Dendritic cell treated with granulocyte-macrophage colony-stimulating factor and Interleukin-4, amounts not matched to agents 40 ng/mL and 50 ng/mL, for 4 days (primary cell): ENCODE results near the gene NRF1.
"Not testable (repeated sequence)": the region's sequence is repeated elsewhere in the genome, so short reads cannot be mapped to it uniquely, and the experiment has no call there.

ENCODE experiments used
- H3K27ac Mint-ChIP-seq: one replicate; pipeline ENCODE4 v1.8.0; 2022; ENCODE audit warnings: mild to moderate bottlenecking, mixed read lengths
- H3K27me3 Mint-ChIP-seq: one replicate; pipeline ENCODE4 v1.8.0; 2022; ENCODE audit warnings: mild to moderate bottlenecking, mixed read lengths
- H3K36me3 Mint-ChIP-seq: one replicate; pipeline ENCODE4 v1.8.0; 2022; ENCODE audit warnings: low read depth, mixed read lengths
- H3K4me1 Mint-ChIP-seq: one replicate; pipeline ENCODE4 v1.8.0; 2022; ENCODE audit warnings: low read depth, mixed read lengths
- H3K4me3 Mint-ChIP-seq: one replicate; pipeline ENCODE4 v1.8.0; 2022; ENCODE audit warnings: mild to moderate bottlenecking, moderate library complexity, mixed read lengths
- H3K9me3 Mint-ChIP-seq: one replicate; pipeline ENCODE4 v1.8.0; 2022; ENCODE audit warnings: mixed read lengths
- intact Hi-C: fragments of 100-400 bp; cut with micrococcal nuclease; formaldehyde crosslinking; loops from one replicate; pipeline ENCODE4 v1.15.0; 2022

NRF1 gene

DNA sequence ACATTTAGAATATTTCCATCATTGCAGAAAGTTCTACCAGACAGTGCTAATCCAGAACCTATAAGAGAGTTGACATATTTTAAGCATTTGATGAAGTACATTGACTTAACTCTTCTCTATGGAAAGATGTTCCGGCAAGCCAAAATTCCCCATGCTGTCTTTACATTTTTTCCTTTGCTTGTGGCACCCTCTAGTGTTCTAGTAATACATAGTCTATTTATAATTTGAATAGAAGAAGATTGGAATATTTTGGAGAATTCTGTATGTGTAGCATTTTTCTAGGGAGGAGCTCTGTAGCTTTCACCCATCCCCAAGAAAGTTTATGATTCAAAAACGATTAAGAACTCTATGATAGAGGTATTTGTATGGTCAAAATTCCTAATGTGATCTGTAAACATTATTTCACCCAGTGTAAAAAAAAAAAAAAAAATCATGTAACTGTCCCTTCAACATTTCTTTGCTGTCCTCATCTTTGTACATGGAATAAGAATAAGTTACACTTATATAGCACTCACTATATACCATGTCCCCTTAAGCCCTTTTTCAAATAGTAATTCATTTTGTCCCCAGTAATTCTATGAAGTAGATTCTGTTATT lies 33.2 kb downstream of the NRF1 start:
- intact Hi-C loops: loop anchor here (2.0 to 5.0 kb wide), 2 partner anchors 62 to 277 kb away; no protein-coding TSS in a partner anchor
- no peak overlapping the region for H3K4me3 Mint-ChIP-seq
- H3K27ac Mint-ChIP-seq: no peak overlapping the region
- H3K4me1 Mint-ChIP-seq: peaks cover 5% of the 10 kb centered on the region
- H3K27me3 Mint-ChIP-seq: no peaks in the 10 kb centered on the region
- H3K9me3 Mint-ChIP-seq: no peaks in the 10 kb centered on the region
- H3K36me3 Mint-ChIP-seq: peaks cover 24% of the 10 kb centered on the region

DNA sequence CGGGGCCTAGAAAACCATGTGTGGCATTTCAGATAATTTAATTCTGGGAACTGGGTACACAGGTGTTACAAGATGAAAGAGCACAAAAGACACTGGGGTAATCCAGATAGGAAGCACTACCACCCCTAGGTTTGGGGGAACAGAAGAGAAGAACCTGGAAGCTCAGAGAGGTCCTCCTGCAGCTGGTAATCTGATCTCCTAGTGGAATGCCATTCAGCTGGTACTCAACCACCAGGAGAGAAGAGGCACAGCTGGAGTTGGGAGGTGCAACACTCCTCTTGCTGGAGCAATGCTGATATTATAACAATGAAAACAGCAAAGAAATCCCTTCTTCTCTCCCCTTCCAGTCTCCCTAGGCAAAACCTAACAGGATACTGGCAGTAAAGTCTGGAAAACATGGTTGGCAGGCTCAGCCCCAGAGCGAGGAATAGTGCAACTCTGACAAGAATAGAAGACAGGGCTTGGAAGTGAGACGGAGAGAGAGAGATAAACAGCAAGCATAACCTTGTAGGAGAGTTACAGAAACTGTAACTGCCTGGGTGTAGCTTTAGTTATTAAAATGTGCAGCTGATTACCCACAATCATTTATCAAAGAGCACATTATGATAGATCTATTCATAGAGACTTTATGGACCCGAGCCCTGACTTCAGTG lies 35.0 kb downstream of the NRF1 start:
- no peaks in the 10 kb centered on the region for H3K27me3 Mint-ChIP-seq
- H3K27ac Mint-ChIP-seq: no peak overlapping the region
- peaks cover 30% of the 10 kb centered on the region for H3K36me3 Mint-ChIP-seq
- no peaks in the 10 kb centered on the region for H3K9me3 Mint-ChIP-seq
- peaks cover 5% of the 10 kb centered on the region for H3K4me1 Mint-ChIP-seq
- H3K4me3 Mint-ChIP-seq: no peak overlapping the region
- intact Hi-C loops: no loop called here

DNA sequence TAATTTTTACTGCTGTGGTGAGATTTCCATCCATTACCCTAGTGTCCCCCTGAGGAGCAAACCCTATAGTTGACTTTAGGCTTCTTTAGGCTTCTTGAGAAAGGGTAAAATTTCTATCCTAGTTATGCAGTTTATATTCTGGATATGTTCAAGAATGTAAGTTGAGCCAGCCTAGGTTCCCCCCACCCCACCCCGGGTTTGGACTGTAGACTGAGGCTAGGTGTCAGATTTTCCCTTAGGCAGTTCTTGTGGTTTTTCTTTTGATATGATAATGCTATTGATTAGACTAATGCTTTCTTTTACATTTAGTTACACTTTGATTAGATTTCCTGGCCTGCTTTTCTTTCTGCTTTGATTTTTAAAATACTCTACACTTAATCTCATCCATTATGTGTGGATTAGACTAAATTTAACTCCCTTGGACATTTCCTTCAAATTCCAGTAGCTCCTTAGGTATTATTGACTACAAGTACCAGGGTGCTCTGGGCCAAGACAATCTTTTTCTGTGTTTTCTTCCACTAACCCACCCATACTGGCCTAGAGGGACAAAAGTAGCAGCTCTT lies 37.7 kb downstream of the NRF1 start:
- H3K27me3 Mint-ChIP-seq: no peaks in the 10 kb centered on the region
- H3K27ac Mint-ChIP-seq: no peak overlapping the region
- H3K9me3 Mint-ChIP-seq: no peaks in the 10 kb centered on the region
- intact Hi-C loops: no loop called here
- H3K4me1 Mint-ChIP-seq: peaks cover 12% of the 10 kb centered on the region
- H3K4me3 Mint-ChIP-seq: no peak overlapping the region
- peaks cover 30% of the 10 kb centered on the region for H3K36me3 Mint-ChIP-seq

DNA sequence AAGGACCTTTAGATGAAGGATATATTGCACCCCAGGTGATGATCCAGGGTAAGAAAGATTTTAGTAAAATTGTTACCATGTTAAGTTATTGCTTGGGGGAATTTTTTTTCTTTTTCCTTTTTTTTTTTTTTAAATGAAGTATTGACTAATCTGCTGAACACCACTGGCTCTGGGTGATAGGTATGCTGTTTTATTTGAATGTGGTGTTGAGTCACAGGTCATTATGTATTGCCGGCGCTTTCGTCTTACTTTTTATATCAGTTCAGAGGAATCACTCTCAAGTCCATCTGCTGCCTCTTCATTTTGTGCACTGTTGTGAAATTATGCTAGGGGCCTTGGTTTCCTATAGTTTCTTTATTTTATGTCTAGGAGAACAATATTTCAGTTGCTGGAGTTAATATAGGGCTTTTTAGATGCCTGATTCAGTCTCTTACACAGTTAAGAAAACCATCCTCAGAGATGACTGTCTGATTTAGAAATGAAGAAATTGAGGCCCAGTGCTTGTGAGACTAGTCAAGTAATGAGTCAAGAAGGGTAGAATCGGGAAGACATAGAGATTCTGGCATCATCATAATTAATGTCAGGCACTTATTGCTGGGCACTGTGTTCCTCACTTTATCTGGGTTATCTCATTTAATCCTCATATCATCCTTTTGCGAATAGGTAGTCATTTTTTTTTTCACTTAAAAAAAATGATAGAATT lies 38.7 kb downstream of the NRF1 start:
- intact Hi-C loops: no loop called here
- Mint-ChIP-seq H3K36me3 (peaks cover 30% of the 10 kb centered on the region), H3K4me3 (no peak overlapping the region), H3K27me3 (no peaks in the 10 kb centered on the region), H3K9me3 (no peaks in the 10 kb centered on the region), H3K27ac (no peak overlapping the region), H3K4me1 (peaks cover 19% of the 10 kb centered on the region)

DNA sequence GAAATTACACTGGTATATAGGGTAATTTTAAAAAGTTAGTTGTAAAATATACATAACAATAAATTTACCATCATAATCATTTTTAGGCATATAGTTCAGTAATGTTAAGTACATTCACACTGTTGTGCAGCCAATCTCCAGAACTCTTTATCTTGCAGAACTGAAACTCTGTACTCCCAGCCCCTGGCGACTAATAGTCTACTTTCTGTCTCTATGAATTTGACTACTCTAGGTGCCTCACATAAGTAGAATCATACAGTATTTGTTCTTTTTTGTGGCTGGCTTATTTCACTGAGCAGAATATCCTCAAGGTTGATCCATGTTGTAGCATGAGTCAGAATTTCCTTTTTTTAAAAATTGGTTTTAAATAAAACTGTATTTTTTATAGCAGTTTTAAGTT lies 41.4 kb downstream of the NRF1 start:
- H3K27me3 Mint-ChIP-seq: no peaks in the 10 kb centered on the region
- peaks cover 27% of the 10 kb centered on the region for H3K4me1 Mint-ChIP-seq
- no peaks in the 10 kb centered on the region for H3K9me3 Mint-ChIP-seq

DNA sequence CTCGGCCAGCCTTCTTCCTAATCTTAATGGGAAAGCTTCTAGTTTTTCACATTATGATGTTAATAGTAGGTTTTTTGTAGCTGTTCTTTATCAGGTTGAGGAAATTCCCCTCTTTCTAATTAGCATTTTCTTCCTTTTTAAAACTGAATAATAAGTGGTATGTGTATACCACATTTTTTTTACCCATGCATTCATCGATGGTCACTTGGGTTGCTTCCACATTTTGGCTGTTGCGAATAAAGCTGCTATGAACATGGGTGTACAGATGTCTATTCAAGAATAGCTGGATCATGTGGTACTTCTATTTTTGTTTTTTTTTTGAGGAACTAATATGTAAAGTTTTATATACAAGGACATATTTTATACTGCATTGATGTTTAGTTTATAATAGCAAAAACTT lies 44.3 kb downstream of the NRF1 start:
- intact Hi-C loops: no loop called here
- Mint-ChIP-seq H3K4me1 (peaks cover 22% of the 10 kb centered on the region), H3K4me3 (no peak overlapping the region), H3K27me3 (no peaks in the 10 kb centered on the region), H3K27ac (peak overlapping the region; percentile 45), H3K9me3 (peaks cover 17% of the 10 kb centered on the region), H3K36me3 (peaks cover 44% of the 10 kb centered on the region)

More for the DNA sequence above, 41.4 kb downstream of the NRF1 start:
- H3K4me3 Mint-ChIP-seq: no peak overlapping the region
- no peak overlapping the region for H3K27ac Mint-ChIP-seq
- intact Hi-C loops: no loop called here
- H3K36me3 Mint-ChIP-seq: peaks cover 26% of the 10 kb centered on the region

DNA sequence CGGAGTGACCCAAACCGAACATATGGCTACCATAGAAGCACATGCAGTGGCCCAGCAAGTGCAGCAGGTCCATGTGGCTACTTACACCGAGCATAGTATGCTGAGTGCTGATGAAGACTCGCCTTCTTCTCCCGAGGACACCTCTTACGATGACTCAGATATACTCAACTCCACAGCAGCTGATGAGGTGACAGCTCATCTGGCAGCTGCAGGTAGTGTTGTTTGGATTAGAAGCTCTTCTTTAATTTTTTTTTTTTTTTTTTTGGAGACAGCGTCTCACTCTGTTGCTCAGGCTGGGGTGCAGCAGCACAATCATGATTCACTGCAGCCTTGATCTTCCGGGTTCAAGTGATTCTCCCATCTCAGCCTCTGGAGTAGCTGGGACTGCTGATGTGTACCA lies 45.8 kb downstream of the NRF1 start:
- Mint-ChIP-seq H3K27me3 (no peaks in the 10 kb centered on the region), H3K9me3 (peaks cover 33% of the 10 kb centered on the region), H3K36me3 (peaks cover 53% of the 10 kb centered on the region), H3K4me3 (no peak overlapping the region), H3K27ac (no peak overlapping the region), H3K4me1 (peaks cover 22% of the 10 kb centered on the region)
- intact Hi-C loops: no loop called here

DNA sequence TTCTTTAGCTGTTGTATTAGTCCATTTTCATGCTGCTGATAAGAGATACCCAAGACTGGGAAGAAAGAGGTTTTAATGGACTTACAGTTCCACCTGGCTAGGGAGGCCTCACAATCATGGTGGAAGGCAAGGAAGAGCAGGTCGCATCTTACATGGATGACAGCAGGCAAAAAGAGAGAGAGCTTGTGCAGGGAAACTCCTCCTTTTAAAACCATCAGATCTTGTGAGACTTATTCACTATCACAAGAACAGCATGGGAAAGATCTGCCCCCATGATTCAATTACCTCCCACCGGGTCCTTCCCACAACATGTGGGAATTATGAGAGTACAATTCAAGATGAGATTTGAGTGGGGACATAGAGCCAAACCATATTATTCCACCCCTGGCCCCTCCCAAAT lies 48.4 kb downstream of the NRF1 start:
- H3K27ac Mint-ChIP-seq, H3K27me3 Mint-ChIP-seq, H3K4me3 Mint-ChIP-seq: not testable (repeated sequence)
- H3K4me1 Mint-ChIP-seq: peaks cover 21% of the 10 kb centered on the region
- intact Hi-C loops: loop anchor here (5.0 kb wide), 1 partner anchor 352 kb away; no protein-coding TSS in a partner anchor
- peaks cover 35% of the 10 kb centered on the region for H3K9me3 Mint-ChIP-seq
- peaks cover 71% of the 10 kb centered on the region for H3K36me3 Mint-ChIP-seq

DNA sequence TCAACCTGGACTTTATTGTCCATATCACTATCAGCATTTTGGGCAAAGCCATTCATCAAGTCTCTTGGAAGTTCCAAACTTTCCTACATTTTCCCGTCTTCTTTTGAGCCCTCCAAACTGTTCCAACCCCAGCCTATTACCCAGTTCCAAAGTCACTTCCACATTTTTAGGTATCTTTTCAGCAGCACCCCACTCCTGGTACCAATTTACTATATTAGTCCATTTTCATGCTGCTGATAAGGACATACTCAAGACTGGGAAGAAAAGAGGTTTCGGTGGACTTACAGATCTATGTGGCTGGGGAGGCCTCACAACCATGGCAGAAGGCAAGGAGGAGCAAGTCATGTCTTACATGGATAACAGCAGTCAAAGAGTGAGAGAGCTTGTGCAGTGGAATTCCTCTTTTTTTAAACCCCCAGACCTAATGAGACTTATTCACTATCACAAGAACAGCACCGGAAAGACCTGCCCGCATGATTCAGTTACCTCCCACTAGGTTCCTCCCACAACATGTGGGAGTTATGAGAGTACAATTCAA lies 50.2 kb downstream of the NRF1 start:
- no peak overlapping the region for H3K27ac Mint-ChIP-seq
- H3K36me3 Mint-ChIP-seq: peaks cover 71% of the 10 kb centered on the region
- H3K4me3 Mint-ChIP-seq: no peak overlapping the region
- intact Hi-C loops: loop anchor here (5.0 kb wide), 1 partner anchor 351 kb away; no protein-coding TSS in a partner anchor
- peaks cover 35% of the 10 kb centered on the region for H3K9me3 Mint-ChIP-seq
- no peaks in the 10 kb centered on the region for H3K27me3 Mint-ChIP-seq
- peaks cover 14% of the 10 kb centered on the region for H3K4me1 Mint-ChIP-seq

DNA sequence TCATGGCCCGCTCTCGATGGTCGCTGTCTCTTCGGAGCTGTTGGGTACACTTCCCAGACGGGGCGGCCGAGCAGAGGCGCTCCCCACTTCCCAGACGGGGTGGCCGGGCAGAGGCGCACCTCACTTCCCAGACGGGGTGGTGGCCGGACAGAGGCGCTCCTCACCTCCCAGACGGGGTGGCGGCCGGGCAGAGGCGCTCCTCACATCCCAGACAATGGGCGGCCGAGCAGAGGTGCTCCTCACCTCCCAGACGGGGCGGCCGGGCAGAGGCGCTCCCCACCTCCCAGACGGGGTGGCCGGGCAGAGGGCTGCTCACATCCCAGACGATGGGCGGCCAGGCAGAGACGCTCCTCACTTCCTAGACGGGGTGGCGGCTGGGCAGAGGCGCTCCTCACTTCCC lies 51.7 kb downstream of the NRF1 start:
- intact Hi-C loops: loop anchor here (5.0 kb wide), 1 partner anchor 349 kb away; no protein-coding TSS in a partner anchor

DNA sequence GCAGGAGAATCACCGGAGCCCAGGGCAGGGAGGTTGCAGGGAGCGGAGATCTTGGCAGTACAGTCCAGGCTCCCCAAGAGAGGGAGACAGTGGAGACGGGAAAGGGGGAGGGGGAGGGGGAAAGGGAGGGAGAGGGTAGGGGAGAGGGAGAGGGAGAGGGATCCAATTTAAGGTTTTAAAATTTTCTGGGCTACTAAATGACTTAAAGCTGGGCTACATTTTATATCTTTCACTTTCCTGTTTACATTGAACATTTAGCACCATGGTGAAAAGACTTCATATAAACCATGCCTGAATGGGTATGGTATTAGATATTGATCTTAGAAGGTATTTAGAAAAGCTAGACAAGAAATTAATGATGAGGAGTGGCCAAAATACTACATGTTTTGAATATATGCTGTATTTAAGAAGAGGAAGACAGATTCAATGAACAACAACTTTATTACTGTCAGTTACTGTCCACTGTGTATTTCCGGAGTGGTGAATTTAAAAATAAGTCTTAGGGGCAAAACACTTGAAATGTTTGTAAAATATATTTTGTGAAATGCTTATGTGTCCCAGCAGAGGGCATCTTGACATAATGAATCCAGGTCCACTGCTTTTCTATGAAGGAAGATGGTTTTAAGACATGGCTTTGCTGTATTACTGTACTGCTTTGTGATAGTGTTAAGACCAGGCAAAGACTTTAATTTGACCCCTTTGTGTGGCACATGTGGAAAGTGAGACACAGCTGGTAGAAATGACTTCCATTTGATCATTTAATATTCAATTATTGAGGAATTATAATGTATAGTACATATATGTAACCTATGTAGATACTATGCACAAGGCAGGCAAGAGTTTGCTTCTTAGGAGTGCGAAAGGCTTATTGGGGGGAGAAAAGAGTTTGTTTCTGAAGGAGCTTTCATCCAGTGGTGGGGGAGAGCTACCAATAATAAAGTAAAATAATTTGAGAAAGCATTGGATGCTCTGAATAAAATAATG lies 52.8 kb downstream of the NRF1 start:
- no peak overlapping the region for H3K27ac Mint-ChIP-seq
- peaks cover 32% of the 10 kb centered on the region for H3K9me3 Mint-ChIP-seq
- H3K4me1 Mint-ChIP-seq: peaks cover 14% of the 10 kb centered on the region
- peaks cover 48% of the 10 kb centered on the region for H3K36me3 Mint-ChIP-seq
- no peaks in the 10 kb centered on the region for H3K27me3 Mint-ChIP-seq
- H3K4me3 Mint-ChIP-seq: no peak overlapping the region
- intact Hi-C loops: loop anchor here (1.0 to 5.0 kb wide), 2 partner anchors 161 to 348 kb away; no protein-coding TSS in a partner anchor

More for the DNA sequence above, 51.7 kb downstream of the NRF1 start:
- not testable (repeated sequence) for H3K4me3 Mint-ChIP-seq, H3K27me3 Mint-ChIP-seq, H3K27ac Mint-ChIP-seq
- Mint-ChIP-seq H3K4me1 (peaks cover 14% of the 10 kb centered on the region), H3K9me3 (peaks cover 35% of the 10 kb centered on the region), H3K36me3 (peaks cover 58% of the 10 kb centered on the region)

DNA sequence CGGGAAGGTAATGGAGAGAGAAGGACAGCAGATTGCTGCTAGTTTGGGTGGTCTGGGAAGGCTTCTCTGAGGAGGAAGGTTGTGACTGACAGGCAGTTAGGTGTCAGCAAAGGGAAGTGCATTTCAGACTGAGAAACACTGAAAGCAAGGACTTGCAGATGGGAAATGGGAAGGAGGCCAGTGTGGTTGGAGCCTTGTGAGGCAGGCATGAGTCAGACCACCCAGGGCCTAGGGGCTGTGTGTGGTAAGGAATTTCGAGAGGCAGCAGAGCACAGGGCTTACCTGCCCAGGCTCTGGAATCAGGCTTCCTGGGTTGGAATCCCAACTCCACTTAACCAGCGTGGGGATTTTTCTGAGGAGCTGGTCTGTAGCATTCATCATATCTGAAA lies 53.5 kb downstream of the NRF1 start:
- Mint-ChIP-seq H3K27ac (no peak overlapping the region), H3K4me3 (no peak overlapping the region), H3K9me3 (peaks cover 25% of the 10 kb centered on the region), H3K36me3 (peaks cover 41% of the 10 kb centered on the region), H3K27me3 (no peaks in the 10 kb centered on the region), H3K4me1 (peaks cover 14% of the 10 kb centered on the region)
- intact Hi-C loops: no loop called here

DNA sequence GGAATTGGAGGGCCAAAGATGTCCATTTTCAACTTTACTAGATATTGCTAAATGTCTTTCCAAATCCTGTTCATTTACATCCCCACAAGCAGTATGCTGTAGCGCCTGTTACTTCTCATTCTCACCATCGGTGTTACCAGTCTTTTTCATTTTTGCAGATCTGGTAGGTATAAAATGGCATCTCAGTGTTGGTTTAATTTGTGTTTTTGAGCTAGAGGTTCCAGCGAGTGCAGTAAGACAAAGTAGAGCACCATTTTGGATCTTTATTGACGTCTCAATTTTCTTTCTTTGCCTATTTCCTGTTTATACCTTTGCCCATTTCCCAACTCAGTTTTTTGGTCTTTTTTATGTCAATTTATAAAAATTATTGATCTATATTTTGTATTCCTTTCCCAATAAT lies 55.6 kb downstream of the NRF1 start:
- Mint-ChIP-seq H3K4me1 (peaks cover 14% of the 10 kb centered on the region), H3K4me3 (no peak overlapping the region), H3K36me3 (peaks cover 20% of the 10 kb centered on the region), H3K27me3 (no peaks in the 10 kb centered on the region), H3K27ac (no peak overlapping the region), H3K9me3 (peaks cover 4% of the 10 kb centered on the region)
- intact Hi-C loops: no loop called here
